NCI-H446 (cell line): ENCODE data around the gene EIF2A.
"Not testable (repeated sequence)": the region's sequence is repeated elsewhere in the genome, so short reads cannot be mapped to it uniquely, and the experiment has no call there.

Experiments used
- DNase-seq, 2 experiments: peaks; one replicate each; lab custom pipeline; 2025; lab: John Stamatoyannopoulos, UW

The EIF2A gene

DNA sequence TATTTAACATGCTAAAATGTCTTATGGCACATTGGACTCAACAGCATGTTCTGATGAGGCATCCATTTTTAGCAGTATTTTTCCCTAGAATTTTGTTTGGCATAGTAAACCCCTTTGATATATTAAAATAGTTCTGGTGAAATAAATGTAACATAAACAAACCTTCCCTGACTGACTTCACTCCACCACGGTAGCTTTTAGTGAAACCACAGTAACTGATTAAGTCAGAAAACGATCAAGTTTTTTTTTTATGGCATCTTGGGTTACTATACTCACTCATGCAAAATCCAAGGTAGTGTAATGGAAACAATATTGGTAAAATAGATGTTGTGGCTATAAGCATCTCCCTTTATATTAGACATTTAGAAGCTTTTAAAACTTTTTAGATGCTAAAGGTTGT lies 3.1 kb upstream of the EIF2A start:
- no peak for DNase-seq

DNA sequence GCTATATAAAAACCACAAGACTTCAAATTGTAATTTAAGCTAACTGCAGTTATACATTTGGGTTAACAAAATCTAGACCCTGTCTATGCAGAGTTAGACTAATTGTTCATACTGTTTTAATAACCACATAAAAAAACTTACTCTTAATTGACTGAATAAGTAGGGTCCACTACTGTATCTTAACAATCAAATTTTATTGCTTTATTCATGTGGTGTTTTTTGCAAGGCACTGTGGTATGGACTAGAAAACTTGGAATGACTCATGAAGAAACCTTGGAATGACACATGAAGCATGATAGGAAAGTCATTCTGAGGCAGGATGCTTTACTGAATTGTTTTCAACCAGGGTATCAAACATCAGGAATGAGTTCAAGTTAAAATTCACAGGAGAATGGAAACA lies 2.5 kb upstream of the EIF2A start:
- no peak for DNase-seq

DNA sequence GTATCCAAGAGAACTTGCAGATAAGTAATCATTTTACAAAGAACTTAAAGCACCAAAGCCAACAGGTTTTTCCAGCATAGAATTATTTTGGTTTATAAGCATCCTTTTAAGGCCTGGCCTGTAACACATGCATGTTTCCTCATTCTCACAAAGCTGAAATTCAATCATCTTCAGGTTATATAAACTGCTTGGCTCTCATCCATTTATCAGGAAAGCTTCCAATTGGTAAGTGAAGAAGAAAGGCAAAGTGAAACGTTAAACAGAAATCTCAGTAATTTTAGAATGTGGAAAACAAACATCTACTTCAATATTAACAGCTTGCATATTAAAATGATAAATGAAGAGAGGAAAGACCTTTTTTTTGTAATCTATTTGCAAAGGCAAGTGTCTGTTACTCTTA lies 1.9 kb upstream of the EIF2A start:
- no peak for DNase-seq

DNA sequence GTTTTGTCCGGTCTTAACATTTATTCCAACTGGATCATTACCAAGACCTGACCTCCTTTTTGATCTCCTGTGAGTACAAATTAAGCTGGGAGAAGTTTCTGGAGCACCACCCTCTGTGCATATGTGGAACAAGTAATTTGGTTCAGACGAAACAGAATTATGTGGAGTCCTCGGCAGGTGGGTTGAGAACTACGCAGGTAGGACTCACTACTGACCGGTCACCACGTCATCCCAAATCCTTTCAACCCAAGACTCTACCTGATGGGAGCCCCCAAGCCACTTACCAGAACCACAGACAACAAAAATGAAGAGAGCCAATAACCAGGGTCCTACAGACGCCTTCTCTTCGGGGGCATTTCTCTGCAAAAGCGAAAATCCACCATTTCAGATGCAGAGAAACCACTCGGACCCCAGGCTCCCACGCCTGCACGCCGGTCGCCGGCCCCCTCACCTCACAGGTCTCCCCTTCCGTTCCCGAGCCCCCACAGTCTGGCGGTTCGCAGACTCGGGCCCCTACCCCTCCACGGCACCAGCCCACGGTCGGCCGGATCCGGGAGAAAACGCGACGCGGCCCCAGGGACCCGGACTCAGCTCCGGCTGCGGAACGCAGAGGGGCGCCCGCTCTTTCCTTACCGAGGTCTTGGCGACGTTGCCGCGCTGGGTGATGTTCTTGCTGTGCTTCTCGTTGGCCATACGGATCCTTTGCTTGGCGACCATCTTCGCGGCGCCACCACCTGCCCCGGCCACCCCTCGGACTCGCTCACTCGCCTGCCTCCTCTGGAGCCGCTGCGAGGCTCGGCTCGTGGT lies 965 bp upstream of the EIF2A start:
- DNase-seq: peak in 1 of 2 experiments; percentile 48

DNA sequence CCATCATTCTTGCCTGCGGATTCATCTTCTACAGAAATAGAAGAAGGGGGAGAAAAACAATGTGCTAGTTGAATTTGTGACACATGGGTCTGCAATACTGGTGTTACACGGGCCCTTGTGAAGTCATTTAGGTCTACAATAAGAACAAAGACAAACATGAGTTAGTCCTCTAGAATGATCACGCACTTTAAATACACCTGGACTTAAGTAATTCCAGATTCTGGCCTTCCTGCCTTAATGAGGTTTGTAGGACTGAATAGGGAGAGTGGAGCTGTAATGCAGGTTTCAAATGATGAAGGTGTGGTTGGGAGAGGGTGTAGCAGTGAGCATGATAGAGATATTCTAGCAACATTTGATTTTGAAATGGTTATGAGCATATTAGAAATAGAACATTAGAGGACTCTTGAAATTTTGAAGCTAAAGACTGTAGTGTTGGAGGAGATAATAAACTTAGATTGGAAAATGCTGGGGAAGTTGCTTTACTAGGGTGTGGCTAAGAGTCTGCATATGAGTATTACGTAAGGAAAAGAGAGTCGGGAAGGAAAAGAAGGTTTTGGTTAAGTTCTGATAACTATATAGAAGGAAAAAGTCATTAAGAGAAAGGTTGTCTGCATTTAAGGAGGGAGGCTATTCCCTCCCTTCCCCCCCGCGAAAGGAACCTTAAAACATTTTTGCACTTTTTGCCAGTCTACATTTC lies 606 bp downstream of the EIF2A start:
- DNase-seq: no peak

DNA sequence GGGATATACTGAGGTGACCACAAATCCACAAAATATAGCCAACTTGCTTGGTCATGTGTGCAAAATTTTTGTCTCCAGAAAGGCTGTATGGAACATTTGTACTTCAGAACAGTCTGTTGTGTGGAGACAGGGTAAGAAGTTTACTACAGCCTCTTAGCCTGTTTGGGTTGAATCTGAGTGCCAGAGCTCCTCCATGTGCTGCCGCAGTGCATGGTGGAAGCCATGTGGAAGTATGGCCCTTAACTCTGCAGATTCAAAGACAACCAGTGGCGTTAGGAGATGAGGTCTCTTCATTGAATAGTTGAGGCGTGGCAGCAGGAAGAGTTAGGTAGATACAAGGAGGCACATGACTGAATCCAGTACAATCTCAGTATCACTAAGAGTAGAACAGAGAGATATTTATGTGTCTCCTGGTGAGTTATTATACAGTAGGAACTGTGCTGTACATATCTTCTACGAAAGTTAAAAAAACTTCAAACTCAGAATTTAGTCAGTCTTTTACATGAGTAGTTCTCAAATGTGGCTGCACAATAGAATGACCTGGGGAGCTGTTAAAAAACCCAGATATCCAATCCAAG lies 9.4 kb downstream of the EIF2A start:
- DNase-seq: no peak

DNA sequence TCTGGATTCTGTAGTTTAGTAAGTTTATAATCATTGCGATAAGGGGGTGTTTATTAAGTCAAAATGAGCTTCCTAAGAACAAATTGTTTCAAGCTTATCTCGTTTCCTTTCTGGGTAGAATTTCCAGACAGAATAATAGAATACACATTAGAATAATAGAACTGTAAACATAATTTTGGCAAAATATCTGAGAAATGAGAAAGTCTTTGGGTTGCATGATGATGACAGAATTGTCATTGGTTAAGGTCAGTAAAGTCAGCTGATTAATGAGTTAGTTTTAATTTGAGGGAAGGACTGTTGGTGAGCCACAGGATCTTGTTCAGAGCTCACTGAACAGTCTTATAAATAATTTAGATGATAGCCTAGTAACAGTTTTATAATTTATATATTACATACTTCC lies 10.2 kb downstream of the EIF2A start:
- no peak for DNase-seq

DNA sequence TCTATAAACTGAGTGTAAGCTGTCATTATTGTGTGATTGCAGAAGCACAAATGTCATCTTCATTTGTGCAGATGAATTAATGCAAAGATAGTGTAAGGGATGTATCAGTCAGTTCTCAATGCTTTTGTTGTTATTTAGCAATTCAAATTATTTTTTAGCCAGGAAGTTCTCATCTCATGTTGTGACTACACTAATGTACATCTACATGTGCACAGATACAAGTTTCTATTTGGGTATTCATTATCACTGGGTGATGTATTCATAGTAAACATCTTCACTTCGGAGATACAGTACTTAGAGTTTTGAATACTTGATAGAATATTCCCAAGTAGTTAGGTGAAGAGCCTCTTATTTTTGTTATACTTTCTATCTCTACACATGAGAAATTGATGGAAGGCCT lies 11.1 kb downstream of the EIF2A start:
- no peak for DNase-seq

DNA sequence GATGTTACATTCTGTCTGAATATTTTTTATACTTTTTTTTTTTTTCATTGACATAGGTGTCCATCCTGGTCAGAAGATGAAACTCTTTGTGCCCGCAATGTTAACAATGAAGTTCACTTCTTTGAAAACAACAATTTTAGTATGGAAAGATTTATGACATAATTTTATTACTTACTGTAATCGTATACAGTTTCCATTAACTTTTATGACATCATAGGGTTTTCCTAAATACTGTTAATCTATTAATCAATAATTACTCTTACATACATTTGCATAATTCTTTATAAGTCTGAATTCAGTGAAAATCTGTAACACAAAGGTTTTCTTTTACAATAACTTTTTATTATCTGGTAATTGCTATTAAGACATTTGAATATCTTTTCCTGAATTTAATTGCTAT lies 17.7 kb downstream of the EIF2A start:
- DNase-seq: no peak

DNA sequence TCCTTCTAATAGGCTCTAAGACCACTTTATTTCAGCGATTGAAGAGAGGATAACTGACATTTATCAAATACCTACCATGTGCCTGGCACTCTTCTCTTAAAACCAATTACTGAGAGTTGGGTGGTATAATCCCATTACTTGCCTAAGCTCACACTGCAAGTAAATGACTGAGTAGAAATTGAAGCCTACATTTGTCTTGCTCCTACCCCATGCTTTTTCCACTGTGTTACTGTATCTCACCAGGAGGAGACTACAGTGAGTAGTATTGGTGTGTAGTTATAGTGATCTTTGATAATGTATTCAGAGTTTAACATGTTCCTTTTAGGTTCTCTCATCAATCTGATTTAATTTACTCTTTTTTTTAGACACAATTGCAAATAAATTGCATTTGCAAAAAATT lies 20.7 kb downstream of the EIF2A start:
- DNase-seq: no peak

DNA sequence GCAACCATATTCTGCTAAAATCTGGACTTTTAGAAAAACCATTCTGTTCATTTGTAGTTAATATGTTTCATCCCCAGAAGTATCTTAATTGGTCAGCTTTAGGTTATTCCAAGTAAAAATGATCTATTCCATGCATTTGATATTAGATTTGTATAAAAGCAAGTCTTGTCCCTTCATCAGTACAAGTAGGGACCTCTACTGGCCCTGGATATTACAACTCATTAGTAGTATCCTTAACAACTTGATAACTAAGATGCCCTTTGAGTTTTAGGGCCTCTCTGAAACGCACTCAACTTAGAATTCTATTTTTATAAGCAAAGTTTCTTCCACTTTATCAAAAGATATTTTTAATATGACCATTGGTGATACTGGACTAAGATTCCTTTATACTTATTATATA lies 31.3 kb downstream of the EIF2A start:
- no peak for DNase-seq

DNA sequence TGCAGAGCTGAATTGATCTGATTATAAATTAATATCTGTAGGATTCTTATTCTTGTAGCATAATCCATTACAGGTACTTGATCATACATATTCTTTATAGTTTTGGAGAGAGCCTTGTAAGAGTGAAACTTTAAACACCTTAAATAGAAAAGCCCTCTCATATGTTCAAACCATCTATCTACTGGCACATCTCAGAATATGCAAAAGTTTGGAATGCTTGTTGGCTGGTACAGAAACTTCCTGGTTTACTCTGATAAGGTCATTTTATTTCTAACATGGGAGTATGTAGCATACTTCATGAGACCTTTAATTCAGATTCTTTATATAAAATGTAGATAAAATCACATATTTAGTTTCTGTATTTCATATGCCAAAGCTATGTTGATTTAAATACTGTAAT lies 34.6 kb downstream of the EIF2A start:
- DNase-seq: no peak

DNA sequence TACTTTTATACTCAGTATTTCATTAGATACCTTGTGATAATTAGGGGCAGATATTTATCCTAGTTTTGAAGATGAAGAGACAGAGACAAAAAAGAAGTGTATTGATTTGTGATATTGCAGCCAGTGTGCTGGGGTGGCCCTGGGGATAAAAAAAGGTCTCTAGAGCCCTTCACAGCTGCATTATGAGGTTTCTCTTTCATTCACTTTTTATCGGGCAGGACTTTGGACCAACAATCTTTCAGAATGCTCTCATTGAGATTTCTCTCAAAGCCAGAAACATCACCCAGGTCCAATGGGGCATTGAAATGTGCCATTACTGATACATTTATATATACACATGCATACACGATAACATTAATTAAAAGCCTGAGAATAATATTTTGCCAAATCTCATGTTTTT lies 36.0 kb downstream of the EIF2A start:
- no peak for DNase-seq

DNA sequence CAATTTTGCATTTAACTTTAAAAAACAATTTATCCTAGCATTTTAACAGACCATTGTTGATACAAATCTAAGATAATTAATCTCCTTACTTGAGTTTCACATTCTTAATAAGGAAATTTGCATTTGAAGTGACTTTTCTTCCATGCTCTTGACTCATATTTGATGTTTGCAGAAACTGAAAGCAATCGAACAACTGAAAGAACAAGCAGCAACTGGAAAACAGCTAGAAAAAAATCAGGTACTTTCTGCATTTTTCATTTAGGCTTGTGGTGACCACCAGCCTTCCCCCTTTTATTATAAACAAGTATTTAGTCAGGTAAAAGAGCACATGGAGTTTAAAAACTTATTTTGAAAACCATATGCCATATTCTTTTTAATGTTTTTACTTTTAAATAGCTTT lies 36.4 kb downstream of the EIF2A start:
- no peak for DNase-seq

DNA sequence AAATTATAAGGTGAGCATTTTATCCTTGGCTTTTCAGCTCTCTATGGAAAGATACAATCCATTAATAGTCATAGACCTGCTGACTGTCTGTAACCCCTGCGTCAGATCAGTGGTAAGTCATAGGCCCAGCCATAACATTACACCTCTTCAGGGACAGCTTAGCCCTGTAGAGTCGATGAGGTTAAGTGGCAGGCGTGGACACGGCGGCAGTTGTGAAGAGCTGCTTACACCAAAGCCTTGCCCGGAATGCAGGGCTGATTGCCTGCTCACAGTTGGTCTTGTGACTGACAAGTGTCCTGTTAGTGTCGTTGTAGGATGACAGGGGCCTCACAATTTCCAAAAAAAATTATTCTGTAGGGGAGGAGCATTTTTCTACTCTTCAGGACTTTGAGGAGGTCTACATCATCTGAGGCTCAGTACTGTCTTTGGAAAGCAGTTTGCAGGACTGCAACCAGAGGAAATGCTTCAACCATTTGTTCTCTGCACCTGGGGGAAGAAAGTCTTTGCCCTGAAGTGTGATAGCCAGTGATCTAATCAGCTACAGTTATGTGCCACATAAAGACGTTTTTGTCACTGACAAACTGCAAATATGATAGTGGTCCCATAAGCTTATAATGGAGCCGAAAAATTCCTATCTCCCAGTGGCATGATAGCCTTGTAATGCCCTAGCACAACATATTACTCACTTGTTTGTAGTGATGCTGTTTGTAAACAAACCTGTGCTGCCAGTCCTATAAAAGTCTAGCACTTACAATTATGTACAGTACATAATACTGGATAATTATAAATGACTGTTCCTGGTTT lies 41.6 kb downstream of the EIF2A start:
- DNase-seq: no peak

DNA sequence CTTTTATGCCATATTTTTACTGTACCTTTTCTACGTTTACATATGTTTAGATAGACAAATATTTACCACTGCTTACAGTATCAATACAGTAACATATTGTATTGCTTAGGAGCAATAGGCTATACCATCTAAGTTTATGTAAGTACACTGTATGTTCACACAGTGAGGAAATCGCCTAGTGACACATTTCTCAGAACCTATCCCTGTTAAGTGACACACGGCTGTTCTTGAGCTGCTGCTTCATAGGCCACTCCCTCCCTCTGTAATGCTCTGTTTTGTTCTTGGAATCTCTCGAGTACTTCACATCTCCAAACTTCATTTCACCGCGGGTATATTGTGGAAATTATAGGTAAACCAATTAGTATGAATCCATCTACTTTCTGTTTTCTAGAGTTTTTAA lies 43.2 kb downstream of the EIF2A start:
- DNase-seq: no peak

DNA sequence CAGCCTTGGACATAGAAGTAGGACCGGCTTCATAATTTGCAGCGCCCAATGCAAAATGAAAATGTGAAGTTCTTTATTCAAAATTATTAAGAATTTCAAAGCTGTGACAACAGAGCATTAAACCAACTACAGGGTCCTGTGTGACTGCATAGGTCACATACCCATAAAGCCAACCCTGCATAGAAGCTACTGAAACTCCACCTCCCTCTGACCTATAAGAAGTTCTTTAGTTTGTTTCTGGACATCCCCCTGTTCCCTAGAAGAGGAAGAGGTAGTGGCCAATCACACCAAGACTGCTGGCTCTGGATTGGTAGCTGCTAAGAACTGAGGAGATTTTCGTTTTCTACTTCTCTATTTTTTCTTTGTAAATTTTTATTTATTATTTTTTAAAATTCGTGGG lies 47.6 kb downstream of the EIF2A start:
- no peak for DNase-seq

DNA sequence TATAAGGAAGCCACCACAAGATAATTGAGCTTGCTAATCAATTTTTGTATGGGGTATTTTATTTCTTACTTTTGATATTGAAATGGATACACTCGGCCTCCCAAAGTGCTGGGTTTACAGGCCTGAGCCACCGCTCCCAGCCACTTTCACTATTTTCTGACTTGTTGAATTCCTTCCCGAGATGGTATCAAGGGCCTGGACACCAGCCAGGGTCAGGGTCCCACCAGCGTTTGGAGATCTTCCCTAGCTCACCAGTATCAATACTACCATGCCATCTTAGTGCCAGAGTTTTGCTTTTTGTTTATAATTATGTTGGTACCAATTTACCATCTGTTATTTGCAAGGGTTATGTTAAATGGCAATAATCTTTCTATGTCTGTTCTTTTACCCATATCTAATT lies 51.1 kb downstream of the EIF2A start:
- no peak for DNase-seq

DNA sequence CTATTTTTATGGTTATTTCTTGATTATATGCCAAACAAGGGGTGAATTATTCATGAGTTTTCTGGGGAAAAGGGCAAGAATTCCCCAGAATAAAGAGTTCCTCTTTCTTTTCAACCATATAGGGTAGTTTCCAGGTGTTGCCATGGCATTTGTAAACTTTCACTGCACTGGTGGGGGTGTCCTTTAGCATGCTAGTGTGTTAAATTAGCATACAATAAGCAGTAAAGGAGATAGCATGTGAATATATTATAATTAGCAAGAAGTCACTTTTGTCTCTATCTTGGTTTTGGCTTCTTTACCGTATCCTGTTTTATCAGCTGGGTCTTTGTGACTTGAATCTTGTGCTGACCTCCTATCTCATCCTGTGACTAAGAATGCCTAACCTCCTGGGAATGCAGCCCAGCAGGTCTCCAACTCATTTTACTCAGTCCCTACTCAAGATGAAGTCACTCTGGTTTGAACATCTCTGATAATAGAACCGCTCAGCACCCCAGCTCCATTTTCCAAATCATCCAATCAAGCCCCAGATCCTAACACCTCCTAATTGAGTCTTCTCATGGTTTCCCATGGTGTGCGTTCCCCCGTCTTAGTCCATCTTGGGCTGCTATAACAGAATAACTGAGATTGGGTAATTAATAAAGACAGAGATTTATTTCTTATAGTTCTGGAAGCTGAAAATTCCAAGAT lies 53.2 kb downstream of the EIF2A start:
- no peak for DNase-seq

DNA sequence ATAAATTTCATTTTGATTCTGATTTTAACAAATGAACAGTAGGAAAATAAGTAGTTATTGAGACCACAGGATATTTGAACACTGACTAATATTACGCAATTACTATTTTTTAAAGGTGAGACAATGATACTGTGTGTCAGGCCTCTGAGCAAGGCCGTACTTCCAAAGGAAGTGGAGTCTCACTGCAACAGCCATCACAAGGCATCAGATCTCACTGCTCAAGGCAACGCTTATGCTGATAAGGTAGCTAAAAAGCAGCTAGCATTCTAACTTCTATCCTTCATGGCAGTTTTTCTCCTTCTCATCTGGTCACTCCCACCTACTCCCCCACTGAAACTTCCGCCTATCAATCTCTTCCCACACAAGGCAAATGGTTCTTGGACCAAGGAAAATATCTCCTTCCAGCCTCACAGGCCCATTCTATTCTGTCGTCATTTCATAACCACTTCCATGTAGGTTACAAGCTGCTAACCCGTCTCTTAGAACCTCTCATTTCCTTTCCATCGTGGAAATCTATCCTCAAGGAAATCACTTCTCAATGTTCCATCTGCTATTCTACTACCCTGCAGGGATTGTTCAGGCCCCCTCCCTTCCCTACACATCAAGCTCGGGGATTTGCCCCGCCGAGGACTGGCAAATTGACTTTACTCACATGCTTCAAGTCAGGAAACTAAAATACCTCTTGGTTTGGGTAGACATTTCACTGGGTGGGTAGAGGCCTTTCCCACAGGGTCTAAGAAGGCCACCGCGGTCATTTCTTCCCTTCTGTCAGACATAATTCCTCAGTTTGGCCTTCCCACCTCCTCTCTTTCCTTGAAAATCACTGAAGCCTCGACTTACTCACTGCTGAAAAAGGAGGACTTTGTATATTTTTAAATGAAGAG lies 54.3 kb downstream of the EIF2A start:
- DNase-seq: not testable (repeated sequence)
